Prostate gland (tissue), 2 donors: Measurements from ENCODE around the gene UQCRC1.

ENCODE experiments used
- POLR2A ChIP-seq: fragments of 450-650 bp; IDR thresholded peaks from one replicate; pipeline ENCODE4 v1.6.1; 2016; ENCODE audit warnings: antibody characterized with exemption, mild to moderate bottlenecking
- POLR2AphosphoS5 ChIP-seq: sonication (generic); formaldehyde crosslinking; IDR thresholded peaks from one replicate; pipeline ENCODE4 v1.6.1; 2017; ENCODE audit warnings: antibody characterized with exemption
- TF ChIP-seq, protein P1 (sequence below), 4 experiments: fragments of 200-600 bp in 2 of 4; fragments of 450-650 bp in 2 of 4; sonication (generic) in 2 of 4; IDR thresholded peaks; 1 replicate in 3 of 4; 2 replicates in 1 of 4; pipeline ENCODE4 v1.5.1; 2016 to 2019; ENCODE audit warnings: antibody characterized with exemption in 4 of 4, mild to moderate bottlenecking in 2 of 4, moderate library complexity in 2 of 4

DNA sequence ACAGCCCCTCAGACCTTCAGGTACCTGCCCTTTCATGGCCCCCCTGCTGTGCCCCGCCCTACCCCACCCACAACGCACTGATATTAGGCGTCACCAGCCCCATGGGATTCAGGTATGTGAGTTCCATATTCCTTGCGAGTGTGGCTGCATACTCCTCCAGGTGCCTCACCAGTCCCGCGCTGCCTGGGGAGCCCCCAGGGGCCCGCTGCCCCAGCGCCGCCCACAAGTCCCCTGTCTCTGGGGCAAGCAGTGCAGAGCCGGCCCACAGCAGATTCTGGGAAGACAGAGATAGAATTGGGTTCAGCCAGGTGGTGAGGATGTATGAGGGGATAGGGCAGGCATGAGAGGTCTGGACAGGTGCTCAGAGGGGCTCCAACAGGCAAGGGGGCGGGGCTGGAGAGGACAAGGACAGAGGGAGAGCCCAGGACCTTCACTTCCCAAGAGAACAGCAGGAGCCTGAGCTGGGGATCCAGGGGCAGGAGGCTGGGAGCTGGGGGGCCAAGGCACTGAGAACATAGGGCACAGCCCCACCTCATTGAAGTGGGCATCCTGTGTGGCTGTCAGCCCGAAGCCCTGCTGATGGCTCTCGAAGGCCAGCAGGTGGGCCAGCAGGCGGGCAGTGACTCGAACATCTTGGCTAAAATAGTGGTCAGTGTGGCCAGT lies 38.9 kb upstream of the UQCRC1 start:
- TF ChIP-seq, protein P1, sequence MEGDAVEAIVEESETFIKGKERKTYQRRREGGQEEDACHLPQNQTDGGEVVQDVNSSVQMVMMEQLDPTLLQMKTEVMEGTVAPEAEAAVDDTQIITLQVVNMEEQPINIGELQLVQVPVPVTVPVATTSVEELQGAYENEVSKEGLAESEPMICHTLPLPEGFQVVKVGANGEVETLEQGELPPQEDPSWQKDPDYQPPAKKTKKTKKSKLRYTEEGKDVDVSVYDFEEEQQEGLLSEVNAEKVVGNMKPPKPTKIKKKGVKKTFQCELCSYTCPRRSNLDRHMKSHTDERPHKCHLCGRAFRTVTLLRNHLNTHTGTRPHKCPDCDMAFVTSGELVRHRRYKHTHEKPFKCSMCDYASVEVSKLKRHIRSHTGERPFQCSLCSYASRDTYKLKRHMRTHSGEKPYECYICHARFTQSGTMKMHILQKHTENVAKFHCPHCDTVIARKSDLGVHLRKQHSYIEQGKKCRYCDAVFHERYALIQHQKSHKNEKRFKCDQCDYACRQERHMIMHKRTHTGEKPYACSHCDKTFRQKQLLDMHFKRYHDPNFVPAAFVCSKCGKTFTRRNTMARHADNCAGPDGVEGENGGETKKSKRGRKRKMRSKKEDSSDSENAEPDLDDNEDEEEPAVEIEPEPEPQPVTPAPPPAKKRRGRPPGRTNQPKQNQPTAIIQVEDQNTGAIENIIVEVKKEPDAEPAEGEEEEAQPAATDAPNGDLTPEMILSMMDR (IDR thresholded peaks at IDR 0.05), result no peak
- TF ChIP-seq POLR2A (no peak), POLR2AphosphoS5 (no peak)
